HCT116 (cell line): ENCODE measurements around the gene ZHX3. TPM values are rescaled to one million over a fixed set of nuclear protein-coding genes. Genes with fewer than 3 reads are reported as not detected.
A peak's percentile ranks its signal among the peaks of the same experiment; 100 is the strongest.

Source experiments
- ATAC-seq: fragments of 200-7000 bp; cut with Tn5 transposase; 2 replicates; pipeline ENCODE4 v1.9.1; 2020; ENCODE audit warnings: mild to moderate bottlenecking, moderate library complexity
- BruUV-seq: library from RNA; stranded (reverse); fragments of 400-500 nt; replicated peaks from 2 replicates; lab custom pipeline; 2021; lab: Mats Ljungman, UMichigan
- CTCF ChIA-PET: fragments of 300-600 bp; sonication (Branson Sonifier 250); formaldehyde crosslinking; loops from one replicate; lab custom pipeline; 2021; ENCODE audit warnings: antibody characterized with exemption; lab: Charles Lee
- POLR2A ChIA-PET: fragments of 300-600, 350-600 bp; sonication (Branson Sonifier 250); formaldehyde crosslinking; loops from one replicate; lab custom pipeline; 2021; ENCODE audit warnings: antibody characterized with exemption; lab: Charles Lee
- RAD21 ChIA-PET, 2 experiments: fragments of 300-600 bp; sonication (Branson Sonifier 250); formaldehyde crosslinking; loops; one replicate each; lab custom pipeline; 2023; ENCODE audit warnings: low total read pairs in 2 of 2; ENCODE audit not compliant: uncharacterized antibody in 2 of 2, unreplicated experiment in 2 of 2, low non-redundant PET in 1 of 2; lab: Charles Lee
- DNase-seq: peaks from one replicate; pipeline ENCODE4 v3.0.0-alpha.2; 2010; ENCODE audit warnings: low read depth, low spot score
- H2AFZ ChIP-seq: fragments of 200-600 bp; shearing (Covaris generic), sonication (generic); 2 replicates; pipeline ENCODE4 v1.6.1; 2017; ENCODE audit warnings: low read depth, mixed run types, mixed read lengths, antibody characterized with exemption, low read length; ENCODE audit not compliant: poor library complexity, severe bottlenecking
- H3K27ac ChIP-seq: 2 replicates; pipeline ENCODE4 v1.5.1; 2012; ENCODE audit warnings: low read depth, low read length
- H3K27me3 ChIP-seq: fragments of 200-600 bp; sonication (generic); 2 replicates; pipeline ENCODE4 v1.6.1; 2016; ENCODE audit warnings: mixed run types, low read length, mixed read lengths; ENCODE audit not compliant: insufficient read depth
- H3K36me3 ChIP-seq, 2 experiments: fragments of 200-500 bp in 1 of 2; fragments of 200-600 bp in 1 of 2; sonication (Bioruptor generic) in 1 of 2; sonication (generic) in 1 of 2; 2 replicates each; pipeline versions ENCODE4 v1.5.1 to v1.6.1; 2014 to 2016; ENCODE audit warnings: low read length in 2 of 2, inconsistent platforms in 1 of 2, mixed read lengths in 1 of 2, mixed run types in 1 of 2; ENCODE audit not compliant: insufficient read depth in 2 of 2, control insufficient read depth in 1 of 2
- H3K4me1 ChIP-seq, 2 experiments: fragments of 200-600 bp in 1 of 2; sonication (generic) in 1 of 2; 2 replicates each; pipeline versions ENCODE4 v1.5.1 to v1.6.1; 2012 to 2017; ENCODE audit warnings: low read length in 2 of 2, inconsistent platforms in 1 of 2, mild to moderate bottlenecking in 1 of 2, mixed read lengths in 1 of 2, mixed run types in 1 of 2, moderate library complexity in 1 of 2; ENCODE audit not compliant: insufficient read depth in 2 of 2, control insufficient read depth in 1 of 2
- H3K4me2 ChIP-seq: fragments of 200-600 bp; sonication (generic); 2 replicates; pipeline ENCODE4 v1.6.1; 2017; ENCODE audit warnings: mixed run types, low read length, mixed read lengths
- H3K4me3 ChIP-seq, 2 experiments: fragments of 200-600 bp in 1 of 2; sonication (generic) in 1 of 2; replicated peaks in 1 of 2; 2 replicates each; pipeline ENCODE4 v1.5.1; 2011 to 2016; ENCODE audit warnings: low read length in 2 of 2, control low read depth in 1 of 2, low read depth in 1 of 2, mild to moderate bottlenecking in 1 of 2, mixed read lengths in 1 of 2, mixed run types in 1 of 2
- H3K79me2 ChIP-seq: fragments of 200-600 bp; sonication (generic); 2 replicates; pipeline ENCODE4 v1.6.1; 2017; ENCODE audit warnings: mild to moderate bottlenecking, mixed run types, low read length, moderate library complexity, mixed read lengths; ENCODE audit not compliant: insufficient read depth
- H3K9ac ChIP-seq: fragments of 200-600 bp; sonication (generic); 2 replicates; pipeline ENCODE4 v1.6.1; 2016; ENCODE audit warnings: low read length, mixed read lengths
- H3K9me2 ChIP-seq: fragments of 200-600 bp; sonication (generic), shearing (Covaris generic); 2 replicates; pipeline ENCODE4 v1.6.1; 2017; ENCODE audit warnings: mixed run types, mild to moderate bottlenecking, moderate library complexity; ENCODE audit not compliant: insufficient read depth
- H3K9me3 ChIP-seq, 2 experiments: fragments of 200-500 bp in 1 of 2; fragments of 200-600 bp in 1 of 2; sonication (Bioruptor generic) in 1 of 2; sonication (generic) in 1 of 2; 2 replicates each; pipeline ENCODE4 v1.6.1; 2014 to 2017; ENCODE audit warnings: low read length in 2 of 2, mixed read lengths in 2 of 2, inconsistent platforms in 1 of 2, low read depth in 1 of 2, mild to moderate bottlenecking in 1 of 2, mixed run types in 1 of 2, moderate library complexity in 1 of 2; ENCODE audit not compliant: control insufficient read depth in 1 of 2, insufficient read depth in 1 of 2
- H4K20me1 ChIP-seq: fragments of 200-600 bp; sonication (generic), shearing (Covaris generic); 2 replicates; pipeline ENCODE4 v1.6.1; 2017; ENCODE audit warnings: mixed run types, mild to moderate bottlenecking, moderate library complexity; ENCODE audit not compliant: insufficient read depth
- CTCF ChIP-seq, 3 experiments: fragments of 200-600 bp in 1 of 3; sonication (generic) in 1 of 3; IDR thresholded peaks in 2 of 3; conservative IDR thresholded peaks in 1 of 3; 2 replicates each; pipeline ENCODE4 v1.5.1; 2012 to 2017; ENCODE audit warnings: low read depth in 2 of 3, low read length in 2 of 3, antibody characterized with exemption in 1 of 3, borderline replicate concordance in 1 of 3, control low read depth in 1 of 3, mild to moderate bottlenecking in 1 of 3, mixed read lengths in 1 of 3, mixed run types in 1 of 3, moderate library complexity in 1 of 3; ENCODE audit not compliant: insufficient read depth in 1 of 3
- EGR1 ChIP-seq: IDR thresholded peaks from 2 replicates; pipeline ENCODE4 v1.6.1; 2012; ENCODE audit warnings: low read depth
- FOSL1 ChIP-seq: IDR thresholded peaks from 2 replicates; pipeline ENCODE4 v1.6.1; 2012; ENCODE audit warnings: low read depth
- POLR2A ChIP-seq: IDR thresholded peaks from 2 replicates; pipeline ENCODE4 v1.7.0; 2011; ENCODE audit warnings: borderline replicate concordance; ENCODE audit not compliant: insufficient read depth, insufficient read length; ENCODE audit errors: extremely low read depth
- RAD21 ChIP-seq: IDR thresholded peaks from 2 replicates; pipeline ENCODE4 v1.6.1; 2012; ENCODE audit warnings: low read depth, mild to moderate bottlenecking
- TCF7L2 ChIP-seq: IDR thresholded peaks from 2 replicates; pipeline ENCODE4 v1.7.0; 2011; ENCODE audit warnings: borderline replicate concordance, inconsistent platforms; ENCODE audit not compliant: insufficient read depth, insufficient read length; ENCODE audit errors: extremely low read depth
- ZBTB33 ChIP-seq: IDR thresholded peaks from 2 replicates; pipeline ENCODE4 v1.6.1; 2011; ENCODE audit warnings: mild to moderate bottlenecking, low read length, moderate library complexity; ENCODE audit not compliant: insufficient replicate concordance; ENCODE audit errors: extremely low read depth
- ZNF274 ChIP-seq: fragments of 200-500 bp; sonication (Bioruptor generic); IDR thresholded peaks from 2 replicates; pipeline ENCODE4 v1.6.1; 2014; ENCODE audit warnings: mild to moderate bottlenecking, low read depth, low read length, inconsistent platforms
- intact Hi-C: fragments of 100-400 bp; cut with micrococcal nuclease; formaldehyde crosslinking; loops from 2 replicates; pipeline ENCODE4 v1.10.0; 2022
- total RNA-seq: library from RNA; stranded (reverse); gene quantifications from one replicate; pipeline ENCODE4 v1.2.1, GENCODE V29; 2021; ENCODE audit not compliant: unreplicated experiment

Gene ZHX3
- total RNA-seq, 1 experiment from 2014 or later: 13.3 TPM

- ChIA-PET POLR2A (interaction anchor here (1.2 to 1.6 kb wide), 2 partner anchors 136 to 205 kb away, joined by 3 read pairs; partner anchors contain the start of gene LPIN3), CTCF (interaction anchor here (0.5 to 2.5 kb wide), 25 partner anchors 8 to 284 kb away, joined by 3 to 53 read pairs (median 3); partner anchors contain the start of gene LPIN3), RAD21 (interaction anchor here (0.6 to 1.7 kb wide), 7 partner anchors 97 to 566 kb away, joined by 3 to 9 read pairs (median 4); partner anchors contain the start of gene LPIN3 (in 2 of the 2))
- H3K79me2 ChIP-seq: peaks cover 21% of the 10 kb centered on the region; the same call in 1 of the 2 replicates
- no peaks in the 10 kb centered on the region for H3K27me3 ChIP-seq
- no peaks in the 10 kb centered on the region for H3K9me2 ChIP-seq
- no peak overlapping the region for H3K4me2 ChIP-seq
- H4K20me1 ChIP-seq: no peaks in the 10 kb centered on the region
- no peak overlapping the region for H3K9ac ChIP-seq
- DNase-seq (peak; percentile 32), ATAC-seq (peak; percentile 55)
- H3K9me3 ChIP-seq: no peaks in the 10 kb centered on the region
- peaks cover 0 to 5% of the 10 kb centered on the region in 2 experiments; a peak in 1 of 4 replicates for H3K36me3 ChIP-seq
- BruUV-seq: no TSS peak
- no peak for TF ChIP-seq ZNF274
- TF ChIP-seq RAD21: peak; percentile 69
- TF ChIP-seq ZBTB33: no peak
- TF ChIP-seq TCF7L2: no peak
- TF ChIP-seq CTCF (IDR thresholded peaks at IDR 0.05 in 2 of 3, conservative IDR thresholded peaks at IDR 0.05 in 1 of 3; ENCODE audit: borderline replicate concordance in 1 of 3, insufficient read depth in 1 of 3, low read depth in 2 of 3, low read length in 2 of 3): peak; percentile 59 to 93 (median 89); a peak in 5 of 6 replicates
- peak; percentile 82 for TF ChIP-seq EGR1
- TF ChIP-seq FOSL1: no peak
- TF ChIP-seq POLR2A: no peak
- H3K4me3 ChIP-seq: no peak overlapping the region
- H2AFZ ChIP-seq: no peak overlapping the region
- peaks cover 9 to 20% of the 10 kb centered on the region in 2 experiments; a peak in 3 of 4 replicates for H3K4me1 ChIP-seq
- intact Hi-C loops: loop anchor here (1.0 kb wide), 1 partner anchor 205 kb away; the partner anchor contains the start of gene LPIN3
- no peak overlapping the region for H3K27ac ChIP-seq
These were observed 182.2 kb downstream of the ZHX3 start for GRCh38 chr20:41135187-41135887.
